GM19099 (cell line): ENCODE results near the gene KCNQ5.

Experiments used
- POLR2A ChIP-seq: IDR thresholded peaks from 3 replicates; pipeline ENCODE4 v1.6.1; 2011; ENCODE audit warnings: low read depth; ENCODE audit not compliant: insufficient read length; ENCODE audit errors: extremely low read depth

Gene KCNQ5

DNA sequence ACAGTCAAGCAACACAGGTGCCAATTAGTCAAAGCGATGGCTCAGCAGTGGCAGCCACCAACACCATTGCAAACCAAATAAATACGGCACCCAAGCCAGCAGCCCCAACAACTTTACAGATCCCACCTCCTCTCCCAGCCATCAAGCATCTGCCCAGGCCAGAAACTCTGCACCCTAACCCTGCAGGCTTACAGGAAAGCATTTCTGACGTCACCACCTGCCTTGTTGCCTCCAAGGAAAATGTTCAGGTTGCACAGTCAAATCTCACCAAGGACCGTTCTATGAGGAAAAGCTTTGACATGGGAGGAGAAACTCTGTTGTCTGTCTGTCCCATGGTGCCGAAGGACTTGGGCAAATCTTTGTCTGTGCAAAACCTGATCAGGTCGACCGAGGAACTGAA, 572.9 kb downstream of the KCNQ5 start:
- no peak for TF ChIP-seq POLR2A

DNA sequence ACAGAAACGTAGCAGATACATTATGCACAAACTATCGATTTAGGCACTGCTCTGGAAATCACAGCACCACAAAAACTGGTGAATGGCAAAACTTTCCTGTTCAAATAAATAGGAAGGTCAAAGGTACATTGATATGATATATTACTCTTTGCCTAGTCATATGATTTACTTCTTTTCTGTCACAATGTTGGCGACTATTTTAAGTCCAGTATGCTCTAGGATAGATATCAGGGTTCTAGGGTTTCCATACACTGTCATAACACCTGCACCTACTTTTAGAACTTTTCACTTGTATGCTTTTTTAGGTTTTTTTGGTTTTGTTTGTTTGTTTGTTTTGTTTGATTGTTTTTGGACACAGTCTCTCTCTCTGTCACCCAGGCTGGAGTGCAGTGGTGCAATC, 578.4 kb downstream of the KCNQ5 start:
- TF ChIP-seq POLR2A, result no peak

DNA sequence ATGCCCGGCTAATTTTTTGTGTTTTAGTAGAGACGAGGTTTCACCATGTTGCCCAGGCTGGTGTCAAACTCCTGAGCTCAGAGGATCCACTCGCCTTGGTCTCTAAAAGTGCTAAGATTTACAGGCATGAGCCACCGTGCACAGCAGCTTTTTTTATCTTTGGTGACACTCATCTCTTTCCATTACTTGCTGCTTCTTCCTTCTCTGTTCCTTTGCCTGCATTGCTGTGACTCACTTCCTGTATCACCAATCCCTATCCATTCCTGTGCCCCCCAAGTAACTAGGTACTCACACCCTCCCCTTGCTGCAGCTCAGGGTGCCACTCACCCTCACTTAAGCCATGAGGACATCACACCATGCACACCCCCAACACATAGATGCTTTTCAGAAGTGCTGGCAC, 578.9 kb downstream of the KCNQ5 start:
- TF ChIP-seq POLR2A, result no peak

DNA sequence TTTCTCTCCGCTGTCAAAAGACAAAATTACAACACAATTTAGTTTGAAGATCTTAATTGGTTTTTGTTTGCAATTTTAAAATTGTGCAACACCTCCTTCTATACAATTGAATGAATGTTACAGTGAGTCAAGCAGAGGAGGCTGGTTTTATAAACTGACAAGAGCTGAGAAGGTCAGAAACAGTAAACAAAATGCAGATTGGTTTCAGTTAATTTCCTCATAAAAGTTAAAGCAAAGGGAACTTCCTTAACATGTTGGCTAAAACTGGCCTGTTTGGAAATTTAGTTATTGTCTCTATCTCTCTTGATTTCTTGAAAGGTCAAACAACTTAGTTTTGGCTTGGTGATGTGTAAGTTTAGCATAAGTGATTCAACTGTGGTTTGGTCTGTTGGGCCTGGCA, 581.2 kb downstream of the KCNQ5 start:
- TF ChIP-seq POLR2A, result no peak

DNA sequence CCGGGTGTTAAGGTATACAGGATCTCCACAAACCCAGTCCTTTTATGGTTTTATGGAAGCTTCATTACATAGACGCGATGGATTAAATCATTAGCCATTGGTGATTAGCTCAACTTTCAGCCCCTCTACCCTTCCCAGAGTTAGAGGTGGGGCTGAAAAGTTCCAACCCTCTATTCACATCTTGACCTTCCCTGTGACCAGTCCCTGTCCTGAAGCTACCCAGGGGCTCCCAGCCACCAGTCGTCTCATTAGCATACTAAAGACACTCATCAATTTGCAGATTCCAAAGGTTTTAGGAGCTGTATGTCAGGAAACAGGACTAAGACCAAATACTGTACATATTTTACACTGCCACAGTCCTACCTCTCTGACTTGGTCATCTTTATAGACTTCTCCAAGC, 582.4 kb downstream of the KCNQ5 start:
- TF ChIP-seq POLR2A, result no peak

DNA sequence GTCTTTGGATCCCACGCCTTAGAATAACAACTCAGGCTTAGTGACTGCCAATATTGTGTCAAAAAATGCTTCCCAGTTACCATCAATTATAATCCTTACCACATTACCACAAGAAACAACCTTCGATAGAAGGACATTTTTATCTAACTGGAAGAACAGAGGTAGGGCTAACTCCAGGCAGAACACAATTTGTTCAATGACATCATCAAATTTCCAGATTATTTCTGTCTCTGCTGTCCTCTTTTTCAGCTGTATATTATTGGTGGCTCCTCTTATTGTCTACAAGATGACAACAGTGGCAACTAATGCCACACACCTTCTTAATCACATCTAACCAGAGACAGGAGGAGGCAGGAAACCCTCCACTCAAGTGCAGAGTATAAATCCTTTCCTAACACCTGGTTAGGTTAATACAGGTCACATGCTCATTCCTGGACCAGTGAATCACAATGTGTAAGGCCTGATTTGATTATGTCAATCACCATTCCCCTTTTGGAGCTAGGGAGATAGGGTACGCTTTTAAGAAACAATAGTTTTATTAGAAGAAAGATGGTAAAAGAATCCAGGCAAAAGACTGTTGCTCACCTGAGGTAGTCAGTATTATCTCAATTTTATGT, 585.5 kb downstream of the KCNQ5 start:
- TF ChIP-seq POLR2A, result no peak

DNA sequence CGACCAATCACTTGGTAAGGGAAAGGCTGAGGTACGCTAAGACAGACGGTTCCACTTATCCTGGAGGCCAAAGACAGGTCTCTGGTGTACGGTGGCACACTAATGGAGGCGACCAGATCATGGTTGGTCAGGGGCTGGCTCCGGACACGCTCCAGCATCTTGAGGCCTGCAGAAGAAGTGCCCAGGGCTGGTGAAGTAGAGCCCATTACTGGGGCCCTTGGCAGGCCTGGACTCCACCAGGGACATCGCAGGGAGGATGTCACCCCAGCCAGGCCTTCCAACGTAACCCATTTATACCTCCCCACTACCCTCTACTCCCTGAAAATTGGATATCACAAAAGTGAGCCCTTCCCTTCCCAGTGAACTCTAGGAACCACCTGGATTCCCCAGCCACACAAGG, 587.3 kb downstream of the KCNQ5 start:
- TF ChIP-seq POLR2A, result no peak

DNA sequence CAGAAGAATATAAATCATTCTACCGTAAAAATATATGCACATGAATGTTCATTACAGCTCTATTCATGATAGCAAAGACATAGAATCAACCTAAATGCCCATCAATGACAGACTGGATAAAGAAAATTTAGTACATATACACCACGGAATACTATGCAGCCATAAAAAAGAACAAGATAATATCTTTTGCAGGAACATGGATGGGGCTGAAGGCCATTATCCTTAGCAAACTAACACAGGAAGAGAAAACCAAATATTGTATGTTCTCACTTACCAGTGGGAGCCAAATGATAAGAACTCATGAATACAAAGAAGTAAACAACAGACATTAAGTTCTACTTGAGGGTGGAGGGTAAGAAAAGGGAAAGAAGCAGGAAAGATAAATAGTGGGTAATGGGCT, 595.0 kb downstream of the KCNQ5 start:
- TF ChIP-seq POLR2A, result no peak

DNA sequence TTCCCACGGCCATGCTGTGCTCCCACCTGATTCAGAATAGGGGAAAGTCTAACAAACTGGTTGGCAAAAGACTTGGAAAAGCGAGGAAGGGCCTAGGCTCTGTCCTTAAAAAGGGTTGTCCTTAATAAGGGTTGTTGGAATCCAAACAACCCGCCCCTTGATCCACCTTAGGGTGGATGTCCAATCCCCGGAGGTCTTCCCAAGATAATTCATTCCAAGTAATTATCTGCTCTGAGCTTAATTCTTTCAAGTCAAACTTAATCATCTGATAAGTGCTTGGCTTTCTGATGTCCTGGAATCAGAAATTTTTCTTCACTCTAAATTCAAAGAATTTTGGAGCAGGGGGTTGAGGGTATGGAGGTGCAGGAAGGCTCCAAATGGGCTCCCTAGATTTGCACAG, 603.5 kb downstream of the KCNQ5 start, which contains the start of gene KHDC1L:
Gene KHDC1L, minus strand, starts transcription at position 101 of the 400 bp plus-strand sequence. Its CDS starts 88 bp downstream, at position 13.
- TF ChIP-seq POLR2A, result no peak

DNA sequence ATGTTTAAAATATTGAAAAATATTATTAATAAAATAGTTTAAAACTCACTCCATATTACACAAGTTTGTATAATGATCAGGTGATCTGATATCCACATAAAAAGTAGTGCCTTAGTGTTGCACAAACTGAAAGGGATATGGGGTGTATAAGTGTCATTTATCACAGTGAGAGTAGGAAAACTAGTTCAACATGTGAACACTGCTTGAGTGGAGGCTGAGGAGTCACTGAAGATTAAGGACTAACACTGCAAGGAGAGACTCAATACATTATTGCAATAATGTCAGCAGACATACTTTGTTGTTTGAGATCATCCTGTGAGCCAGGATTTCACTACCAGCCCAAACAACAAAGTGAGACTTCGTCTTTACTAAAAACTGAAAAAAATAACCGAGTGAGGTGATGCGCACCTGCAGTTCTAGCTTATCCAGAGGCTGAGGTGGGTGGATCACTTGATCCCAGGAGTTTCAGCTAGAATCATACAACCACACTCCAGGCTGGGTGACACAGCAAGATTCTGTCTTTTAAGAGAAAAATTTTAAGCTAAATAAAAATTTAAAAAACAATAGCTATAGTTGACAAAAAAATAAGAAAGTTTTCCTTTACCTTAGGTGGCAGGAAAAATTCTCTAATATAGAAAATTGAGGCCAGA, 605.9 kb downstream of the KCNQ5 start:
- TF ChIP-seq POLR2A, result no peak

DNA sequence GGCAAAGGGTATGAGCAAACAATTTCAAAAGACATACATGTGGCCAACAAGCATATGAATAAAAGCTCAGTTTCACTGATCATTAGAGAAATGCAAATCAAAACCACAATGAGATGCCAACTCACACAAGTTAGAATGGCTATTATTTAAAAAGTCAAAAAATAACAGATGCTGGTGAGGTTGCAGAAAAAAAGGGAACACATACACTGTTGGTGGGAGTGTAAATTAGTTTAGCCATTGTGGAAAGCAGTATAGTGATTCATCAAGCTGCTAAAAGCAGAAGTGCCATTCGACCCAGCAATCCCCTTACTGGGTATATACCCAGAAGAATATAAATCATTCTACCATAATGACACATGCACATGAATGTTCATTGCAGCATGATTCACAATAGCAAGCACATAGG, 610.1 kb downstream of the KCNQ5 start:
- no peak for TF ChIP-seq POLR2A

DNA sequence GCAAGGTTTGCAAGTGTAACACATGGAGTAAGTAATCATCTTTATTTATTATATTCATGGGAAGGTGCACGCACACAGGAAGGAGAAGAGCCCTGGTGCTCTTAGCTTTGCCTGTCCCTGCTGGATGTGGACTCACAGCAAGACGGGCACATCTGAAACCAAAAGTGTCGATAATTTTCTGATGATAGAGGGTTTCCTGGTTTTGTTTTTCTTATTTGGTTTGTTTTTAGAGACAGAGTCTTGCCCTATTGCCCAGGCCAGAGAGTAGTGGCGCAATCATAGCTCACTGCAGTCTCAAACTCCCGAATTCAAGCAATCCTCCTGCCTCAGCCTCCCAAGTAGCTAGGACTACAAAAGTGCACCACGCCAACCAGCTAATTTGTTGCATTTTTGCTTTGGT, 611.2 kb downstream of the KCNQ5 start:
- no peak for TF ChIP-seq POLR2A

DNA sequence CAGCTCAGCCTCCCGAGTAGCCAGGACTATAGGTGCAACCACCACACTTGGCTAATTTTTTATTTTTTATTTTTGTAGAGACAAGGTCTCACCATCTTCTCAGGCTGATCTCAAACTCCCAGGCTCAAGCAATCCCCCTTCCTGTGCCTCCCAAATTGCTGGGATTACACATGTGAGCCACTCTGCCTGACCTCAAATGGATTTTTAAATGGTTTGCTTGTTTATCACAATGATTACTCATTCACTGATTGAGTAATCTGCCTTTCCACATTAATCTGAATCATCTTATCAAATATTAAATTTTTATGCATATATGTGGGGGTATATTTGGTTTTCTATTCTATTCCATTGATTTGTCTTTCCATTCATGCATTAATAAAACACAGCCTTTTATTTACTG, 612.9 kb downstream of the KCNQ5 start:
- no peak for TF ChIP-seq POLR2A

DNA sequence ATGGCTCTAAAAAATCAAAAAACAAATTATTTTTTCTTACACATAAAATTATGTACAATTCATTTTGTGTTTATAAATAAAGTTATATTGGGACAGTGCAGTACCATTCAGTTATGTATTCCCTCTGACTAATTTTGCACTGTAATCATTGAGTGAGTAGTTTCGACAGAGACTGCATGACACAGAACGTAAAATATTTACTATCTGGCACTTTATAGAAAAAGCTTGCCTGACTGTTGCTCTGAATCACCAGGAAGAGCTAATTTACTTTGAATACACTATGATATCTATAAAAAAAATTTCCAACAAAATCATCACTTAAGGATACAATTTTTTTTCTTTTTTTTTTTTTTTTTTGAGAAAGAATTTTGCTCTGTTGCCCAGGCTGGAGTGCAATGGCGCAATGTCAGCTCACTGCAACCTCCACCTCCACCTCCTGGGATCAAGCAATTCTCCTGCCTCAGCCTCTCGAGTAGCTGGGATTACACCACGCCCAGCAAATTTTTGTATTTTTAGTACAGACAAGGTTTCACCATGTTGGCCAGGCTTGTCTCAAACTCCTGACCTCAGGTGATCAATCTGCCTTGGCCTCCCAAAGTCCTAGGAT, 614.4 kb downstream of the KCNQ5 start:
- no peak for TF ChIP-seq POLR2A

DNA sequence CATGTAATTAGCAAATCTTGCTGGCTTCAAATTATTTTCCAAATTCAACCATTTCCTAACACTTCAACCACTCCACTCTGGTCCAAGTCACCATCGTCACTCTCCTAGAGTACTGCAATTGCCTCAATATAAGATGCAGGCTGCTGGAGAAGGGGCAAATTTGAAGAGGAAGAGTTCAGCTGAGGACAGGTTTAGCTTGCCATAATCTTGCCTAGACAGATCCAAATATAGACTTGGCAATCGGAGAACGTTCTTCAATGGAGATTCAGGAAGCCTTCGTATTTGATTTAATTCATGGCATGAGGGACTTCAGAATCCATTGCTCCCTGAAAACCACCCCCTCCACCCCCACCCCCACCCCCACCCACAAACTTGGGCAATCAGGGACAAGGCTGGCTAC, 618.9 kb downstream of the KCNQ5 start:
- no peak for TF ChIP-seq POLR2A

DNA sequence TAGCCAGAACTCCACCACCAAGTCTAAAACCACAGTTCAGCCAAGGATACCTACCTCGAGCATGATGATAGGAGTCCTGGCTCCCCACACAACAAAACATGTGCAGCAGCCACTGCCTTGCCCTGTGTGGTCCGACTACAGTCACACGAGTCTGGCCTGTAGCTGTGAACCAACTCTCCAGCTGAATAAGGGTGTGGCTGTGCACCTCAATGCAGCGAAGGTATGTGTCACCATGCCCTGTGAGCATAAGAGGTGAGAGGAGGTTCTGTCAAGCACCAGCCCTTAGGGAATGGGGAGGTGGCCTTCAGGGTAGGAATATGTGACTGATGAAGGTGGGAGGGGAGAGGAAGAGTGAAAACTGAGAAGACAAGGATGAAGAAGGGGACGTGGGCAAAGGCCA, 620.1 kb downstream of the KCNQ5 start:
- no peak for TF ChIP-seq POLR2A
